GM21367 (cell line): Measurements from ENCODE around the gene MESP1.
"Not testable (repeated sequence)": the region's sequence is repeated elsewhere in the genome, so short reads cannot be mapped to it uniquely, and the experiment has no call there.

Experiments used
- ATAC-seq: cut with Tn5 transposase; IDR thresholded peaks from one replicate; pipeline ENCODE4 v1.9.1; 2021; ENCODE audit not compliant: unreplicated experiment

The MESP1 gene

GRCh38 chr15:89750560-89751542 is at the start of gene MESP1:
TSS of gene MESP1 (minus strand) at chr15:89751249. CDS start at chr15:89751231, 18 bp downstream.
- ATAC-seq = peak; percentile 88

GRCh38 chr15:89799918-89800498 is 49.0 kb upstream of the MESP1 start:
- no peak for ATAC-seq

DNA sequence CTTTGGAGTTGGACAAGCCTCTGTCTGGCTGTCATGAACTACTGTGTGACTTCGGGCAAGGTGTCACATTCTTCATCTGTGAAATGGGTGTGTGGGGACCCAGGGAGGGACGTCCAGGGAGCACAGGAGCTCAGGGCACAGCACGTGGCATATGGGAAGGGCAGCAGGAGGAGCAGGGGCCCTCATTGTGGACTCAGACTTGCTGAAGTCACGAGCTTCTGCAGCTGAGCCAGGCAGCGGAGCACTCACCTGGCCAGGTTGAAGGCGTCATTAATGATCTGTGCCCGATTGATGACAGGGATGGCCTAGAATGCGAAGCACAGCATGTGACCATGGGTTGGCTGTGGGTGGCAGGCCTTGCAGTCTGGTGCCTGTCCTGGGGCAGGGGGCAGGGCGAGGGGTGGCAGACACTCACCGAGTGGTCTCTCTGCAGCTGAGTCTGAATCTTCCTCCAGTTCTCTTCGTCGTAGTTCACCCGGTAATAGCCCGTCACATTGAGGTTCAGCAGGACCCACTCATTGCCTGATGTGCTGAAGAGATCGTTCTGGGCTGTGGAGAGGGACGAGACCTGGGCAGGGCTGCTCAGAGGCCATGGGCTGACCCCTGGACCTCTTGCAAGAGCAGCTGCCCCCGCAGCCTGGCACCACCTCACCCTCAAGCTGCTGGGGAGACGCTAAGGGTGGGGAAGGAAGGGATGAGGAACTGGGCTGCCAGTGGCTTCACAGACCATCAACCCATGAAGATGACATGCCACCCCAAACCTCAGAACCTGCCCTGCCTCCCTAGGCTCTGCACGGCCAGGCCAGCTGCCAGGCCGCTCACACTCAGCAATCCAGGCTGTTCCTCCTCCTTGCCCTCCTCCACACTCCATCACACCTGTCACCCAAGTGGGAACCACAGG is 48.2 kb upstream of the MESP1 start:
- no peak for ATAC-seq

DNA sequence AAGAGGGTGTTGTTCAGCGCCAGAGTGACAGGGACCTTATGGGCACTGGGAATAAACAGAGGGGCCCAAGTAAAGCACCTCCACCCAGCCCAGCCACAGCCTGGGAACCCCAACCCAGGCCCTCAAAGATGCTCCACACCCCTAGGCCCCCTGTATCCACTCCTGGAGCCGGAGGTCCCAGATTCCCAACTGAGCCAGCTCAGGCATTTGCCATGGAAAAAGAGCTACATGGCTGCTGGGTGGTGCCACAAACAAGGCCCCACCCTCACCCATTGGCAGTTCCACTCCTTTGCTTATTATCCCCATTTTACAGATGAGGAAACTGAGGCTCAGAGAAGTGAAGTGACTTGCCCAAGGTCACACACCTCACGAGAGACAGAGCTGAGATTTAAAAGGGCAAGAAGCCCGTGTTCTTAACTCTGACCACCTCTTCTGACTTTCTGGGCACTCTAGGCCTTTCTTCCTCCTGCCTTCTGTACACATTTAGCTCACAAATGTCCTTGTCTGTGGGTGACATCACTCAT is 46.7 kb upstream of the MESP1 start:
- ATAC-seq = no peak

- ATAC-seq = no peak
These were observed 44.9 kb upstream of the MESP1 start for GRCh38 chr15:89795996-89796395.

GRCh38 chr15:89794627-89795241 is 43.7 kb upstream of the MESP1 start:
- ATAC-seq = no peak

DNA sequence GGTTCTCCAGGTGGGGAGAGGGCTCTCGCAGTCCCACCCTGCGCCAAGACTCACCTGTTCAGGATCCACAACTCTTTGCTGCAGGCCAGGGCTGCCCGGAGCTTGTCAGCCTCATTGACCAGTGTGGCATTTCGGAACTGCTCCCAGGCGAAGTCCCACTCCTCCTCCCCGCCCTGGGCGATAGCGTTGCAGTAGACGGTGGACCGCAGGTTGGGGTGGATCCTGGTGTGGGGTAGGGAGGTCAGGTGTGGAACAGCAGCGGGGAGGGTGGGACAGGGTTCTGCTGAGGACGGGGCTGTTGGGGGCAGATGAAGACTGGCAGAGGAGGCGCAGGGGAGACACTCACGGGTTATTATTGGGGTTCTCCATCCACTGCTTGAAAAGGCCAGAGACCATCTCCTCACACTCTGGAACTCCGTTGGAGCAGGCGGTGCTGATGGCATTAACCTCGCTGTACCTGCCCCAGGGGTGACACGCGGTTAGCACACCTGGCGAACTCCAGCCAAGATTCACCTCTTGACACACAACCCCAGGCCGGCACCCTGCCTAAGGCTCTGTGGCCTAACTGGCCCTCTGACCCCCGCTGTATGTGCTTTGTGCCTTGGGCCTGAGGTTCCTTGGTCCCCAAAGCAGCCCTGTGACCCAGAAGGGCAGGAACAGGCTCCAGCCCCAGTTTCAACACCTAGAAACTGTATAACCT is 41.2 kb upstream of the MESP1 start:
- ATAC-seq = no peak

DNA sequence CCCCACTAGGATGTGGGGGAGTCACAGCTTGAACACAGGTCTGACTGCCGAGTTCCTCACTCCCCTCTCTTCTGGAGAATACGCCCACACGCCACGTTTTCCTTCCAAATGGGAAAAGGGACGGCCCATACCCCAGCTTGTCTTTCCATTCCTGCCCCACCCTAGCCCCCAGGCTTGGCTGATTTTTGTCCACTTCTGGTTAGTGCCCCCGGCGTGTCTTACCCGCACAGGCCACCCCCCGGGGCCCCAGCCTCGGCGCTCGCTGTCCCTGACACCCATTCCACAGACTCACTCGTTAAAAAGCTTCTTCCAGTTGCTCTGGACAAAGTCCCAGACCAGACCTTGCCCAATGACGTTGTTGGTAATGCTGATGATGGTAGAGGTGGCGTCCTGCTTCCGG is 39.6 kb upstream of the MESP1 start:
- ATAC-seq = no peak

DNA sequence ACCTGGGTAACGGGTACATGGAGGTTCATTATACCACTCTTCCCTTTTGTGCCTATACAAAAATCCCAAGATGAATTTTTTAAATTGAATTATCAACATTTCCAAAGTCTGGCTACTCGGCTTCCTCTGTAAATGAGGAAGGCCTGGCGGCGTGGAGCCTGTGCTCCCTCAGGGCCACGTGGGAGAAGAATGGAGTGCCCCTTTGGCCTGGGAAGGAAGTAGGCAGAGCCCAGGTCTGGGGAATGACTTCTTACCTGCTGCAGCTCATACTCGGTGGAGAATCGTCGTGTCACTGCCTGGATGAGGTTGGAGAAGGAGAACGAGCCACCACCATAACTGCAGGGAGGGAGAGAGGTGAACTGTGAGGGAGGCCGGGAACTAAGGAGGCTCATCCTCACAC is 39.2 kb upstream of the MESP1 start:
- no peak for ATAC-seq

- not testable (repeated sequence) for ATAC-seq
These were observed 37.5 kb upstream of the MESP1 start for GRCh38 chr15:89788585-89788984.

- no peak for ATAC-seq
These were observed 36.9 kb upstream of the MESP1 start for GRCh38 chr15:89787944-89788343.

DNA sequence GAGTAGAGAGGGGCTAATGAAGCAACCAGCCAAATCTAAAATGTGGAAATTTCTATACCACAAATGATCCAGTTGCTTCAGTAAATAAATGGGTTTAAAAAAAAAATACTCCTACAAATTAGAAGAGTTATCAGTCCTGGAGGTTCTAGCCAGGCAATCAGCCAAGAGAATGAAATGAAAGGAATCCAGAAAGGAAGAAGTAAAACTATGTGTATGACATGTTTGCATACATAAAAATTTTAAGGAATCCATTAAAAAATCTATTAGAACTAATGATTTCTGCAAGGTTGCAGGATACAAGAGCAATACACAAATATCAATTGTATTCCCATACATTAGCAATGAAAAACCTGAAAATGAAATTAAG is 34.7 kb upstream of the MESP1 start:
- no peak for ATAC-seq

DNA sequence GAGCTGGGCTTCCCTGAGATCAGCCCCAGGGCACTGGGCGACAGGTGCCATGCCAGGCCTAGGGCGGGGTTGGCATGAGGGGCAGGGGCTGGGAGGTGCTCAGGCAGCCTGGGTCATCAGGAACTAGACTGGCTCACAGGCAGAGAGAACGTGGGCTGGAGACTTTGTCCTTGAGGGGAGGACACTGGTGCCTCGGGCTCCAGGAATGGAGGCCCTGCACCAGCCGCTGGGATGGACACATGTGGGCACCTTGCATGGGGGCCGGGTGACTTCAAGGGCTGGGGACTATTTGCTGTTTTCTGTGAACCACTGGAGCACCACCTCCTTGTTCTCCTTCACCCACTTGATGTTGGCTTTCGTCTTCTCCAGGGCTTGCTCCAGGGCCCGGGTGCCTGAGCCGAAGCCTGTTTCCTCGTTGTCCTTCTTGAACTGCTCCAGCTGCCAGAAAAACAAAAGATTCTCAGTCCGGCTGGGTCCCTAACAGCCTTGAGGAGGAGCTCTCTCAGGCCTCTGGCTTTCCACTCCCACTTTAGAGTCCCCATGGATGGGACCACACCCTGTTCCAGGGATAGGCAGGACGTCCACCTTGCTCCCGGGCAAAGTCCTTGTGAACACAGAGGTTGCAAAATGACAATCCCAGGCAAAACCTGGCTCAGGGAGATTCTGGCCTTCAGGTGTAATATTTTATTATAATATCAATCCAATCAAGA is 34.2 kb upstream of the MESP1 start:
- ATAC-seq = no peak

DNA sequence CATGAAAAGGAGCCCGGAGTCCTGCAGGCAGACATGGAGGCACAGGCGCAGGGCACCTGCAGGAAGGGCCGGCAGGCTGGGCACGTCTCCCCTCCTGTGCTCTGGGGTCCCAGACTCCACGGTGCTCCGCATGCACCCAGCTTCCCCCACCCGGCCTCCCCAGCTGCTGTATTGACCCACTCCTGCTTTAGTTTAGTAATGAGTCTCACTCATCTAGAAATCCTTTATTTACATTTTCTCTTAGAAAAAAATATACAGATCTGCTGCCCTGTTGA is 33.6 kb upstream of the MESP1 start:
- no peak for ATAC-seq

DNA sequence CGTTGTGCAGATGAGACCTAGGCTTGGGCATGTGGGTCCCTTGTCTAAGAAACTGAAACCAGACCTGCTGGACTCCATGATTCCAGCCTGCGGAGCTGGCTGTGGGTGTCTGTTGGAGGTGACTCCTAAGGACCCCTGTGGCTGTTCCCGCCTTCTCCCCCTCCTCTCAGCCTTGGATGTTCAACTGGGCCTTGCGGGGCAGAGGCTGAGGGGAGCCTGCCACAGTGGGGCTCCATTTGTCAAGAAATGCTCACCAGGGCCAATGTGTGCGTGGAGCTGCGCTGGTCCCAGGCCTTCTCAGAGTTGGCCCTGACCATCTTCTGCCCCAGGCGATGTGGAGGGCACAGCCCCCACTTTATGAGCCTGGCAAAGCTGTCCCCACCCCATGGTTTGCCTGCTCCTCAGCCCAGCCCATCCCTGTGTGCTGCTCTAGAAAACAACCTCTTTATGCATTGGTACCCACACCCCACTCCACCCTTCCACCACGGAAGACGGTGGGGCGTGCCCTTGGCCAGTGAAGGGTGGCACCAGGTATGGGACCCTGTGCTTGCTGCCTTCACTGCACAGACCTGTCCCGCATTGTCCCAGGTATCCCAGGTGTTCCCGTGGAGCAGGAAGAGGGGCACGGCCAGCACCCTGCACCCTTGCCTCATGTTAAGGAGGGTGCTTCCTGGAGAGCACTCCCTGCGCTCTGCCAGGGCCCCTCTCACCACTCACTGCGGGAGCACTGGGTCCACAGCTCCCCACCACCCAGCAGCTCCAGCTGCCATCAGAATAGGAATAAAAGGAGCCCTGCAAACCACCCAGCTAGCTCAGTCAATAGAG is 33.0 kb upstream of the MESP1 start:
- ATAC-seq = no peak

DNA sequence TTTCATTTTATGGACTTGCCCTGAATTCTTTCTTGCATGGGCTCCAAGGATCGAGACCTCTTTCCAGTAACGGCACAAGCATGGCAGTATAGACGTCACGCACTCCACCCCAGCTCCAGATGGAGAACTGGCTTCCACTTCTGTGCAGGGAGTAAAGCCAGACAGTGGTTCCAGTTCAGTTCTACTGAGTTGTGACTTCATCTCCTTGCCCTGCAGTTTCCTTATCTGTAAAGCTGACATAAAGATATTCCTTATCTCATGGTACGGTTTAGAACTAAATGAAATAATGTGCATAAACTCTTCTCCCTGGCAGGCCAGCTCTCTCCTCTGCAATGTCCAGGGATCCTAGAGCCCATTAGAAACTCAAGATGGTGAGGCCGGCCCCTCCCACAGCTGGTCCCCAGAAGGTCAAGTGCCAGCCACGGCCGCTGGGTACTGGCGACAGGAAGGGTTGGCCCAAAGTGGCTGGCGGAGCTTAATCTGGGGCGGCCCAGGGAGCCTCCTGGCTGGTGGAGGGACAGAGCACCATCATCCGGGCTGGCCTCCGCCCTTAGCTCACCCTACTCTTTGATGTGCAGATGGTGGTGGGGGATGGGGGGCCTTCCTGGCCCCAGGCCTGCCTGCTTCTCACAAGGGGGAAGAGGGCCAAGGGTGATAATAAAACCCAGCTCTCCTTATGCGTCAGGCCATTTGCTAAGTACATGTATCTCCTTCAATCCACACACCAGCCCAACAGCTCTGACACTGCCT is 32.2 kb upstream of the MESP1 start:
- no peak for ATAC-seq

GRCh38 chr15:89782619-89782950 is 31.5 kb upstream of the MESP1 start:
- ATAC-seq = not testable (repeated sequence)

GRCh38 chr15:89781891-89782618 is 31.0 kb upstream of the MESP1 start:
- no peak for ATAC-seq
